PC-9 (cell line): ENCODE data around the gene STOML1. TPM values are rescaled to one million over a fixed set of nuclear protein-coding genes. Genes with fewer than 3 reads are reported as not detected.

Experiments used
- BruUV-seq: library from RNA; stranded (reverse); fragments of 400-500 nt; replicated peaks from 2 replicates; lab custom pipeline; 2021; lab: Mats Ljungman, UMichigan
- CTCF ChIA-PET: fragments of 300-600 bp; sonication (Branson Sonifier 250); formaldehyde crosslinking; loops from one replicate; lab custom pipeline; 2022; ENCODE audit warnings: antibody characterized with exemption; lab: Charles Lee
- POLR2A ChIA-PET: fragments of 300-600 bp; sonication (Branson Sonifier 250); formaldehyde crosslinking; loops from one replicate; lab custom pipeline; 2022; ENCODE audit warnings: antibody characterized with exemption; ENCODE audit not compliant: unreplicated experiment; lab: Charles Lee
- DNase-seq, 2 experiments: peaks; one replicate each; pipeline versions ENCODE4 v3.0.0 to v3.0.0-alpha.2; 2015 to 2022; ENCODE audit warnings: mixed read lengths in 1 of 2
- H2AFZ ChIP-seq: fragments of 200-600 bp; sonication (generic); 2 replicates; pipeline ENCODE4 v1.8.1; 2017; ENCODE audit warnings: antibody characterized with exemption
- H3F3A ChIP-seq: fragments of 200-600 bp; sonication (generic); 2 replicates; pipeline ENCODE4 v1.8.1; 2017; ENCODE audit warnings: antibody characterized with exemption, mild to moderate bottlenecking, low read depth; ENCODE audit not compliant: insufficient read depth
- H3K27ac ChIP-seq: fragments of 200-600 bp; sonication (generic); 2 replicates; pipeline ENCODE4 v1.6.1; 2016; ENCODE audit warnings: mixed run types
- H3K27me3 ChIP-seq: fragments of 200-600 bp; sonication (generic); 2 replicates; pipeline ENCODE4 v1.6.1; 2016; ENCODE audit warnings: low read depth, mixed run types; ENCODE audit not compliant: insufficient read depth
- H3K36me3 ChIP-seq: fragments of 200-600 bp; sonication (generic); 2 replicates; pipeline ENCODE4 v1.6.1; 2016; ENCODE audit warnings: low read depth, mixed run types
- H3K4me1 ChIP-seq: fragments of 200-600 bp; sonication (generic); replicated peaks from 2 replicates; pipeline ENCODE4 v1.6.1; 2016; ENCODE audit warnings: mixed run types; ENCODE audit not compliant: insufficient read depth
- H3K4me2 ChIP-seq: fragments of 200-600 bp; sonication (generic); 2 replicates; pipeline ENCODE4 v1.6.1; 2017; ENCODE audit warnings: mixed run types
- H3K4me3 ChIP-seq: fragments of 200-600 bp; sonication (generic); 2 replicates; pipeline ENCODE4 v1.6.1; 2016; ENCODE audit warnings: mixed run types
- H3K79me2 ChIP-seq: fragments of 200-600 bp; sonication (generic); 2 replicates; pipeline ENCODE4 v1.6.1; 2017; ENCODE audit warnings: low read depth, mixed run types
- H3K9me2 ChIP-seq: fragments of 200-600 bp; sonication (generic); 2 replicates; pipeline ENCODE4 v1.8.1; 2017; ENCODE audit warnings: mild to moderate bottlenecking; ENCODE audit not compliant: insufficient read depth
- H3K9me3 ChIP-seq: fragments of 200-600 bp; sonication (generic); 2 replicates; pipeline ENCODE4 v1.8.1; 2016; ENCODE audit warnings: low read depth; ENCODE audit not compliant: insufficient read depth
- H4K20me1 ChIP-seq: fragments of 200-600 bp; sonication (generic); 2 replicates; pipeline ENCODE4 v1.8.1; 2017; ENCODE audit not compliant: insufficient read depth
- EZH2 ChIP-seq: fragments of 200-600 bp; sonication (generic); IDR thresholded peaks from 2 replicates; pipeline ENCODE4 v1.8.0; 2017; ENCODE audit warnings: antibody characterized with exemption, low read depth
- intact Hi-C: fragments of 100-400 bp; cut with micrococcal nuclease; formaldehyde crosslinking; loops from one replicate; pipeline ENCODE4 v1.10.0; 2022; ENCODE audit not compliant: unreplicated experiment
- total RNA-seq: library from RNA; stranded (reverse); gene quantifications from 2 replicates; pipeline ENCODE4 v1.2.3, GENCODE V29; 2021
- TF ChIP-seq, protein P1 (sequence below): fragments of 200-600 bp; sonication (generic); conservative IDR thresholded peaks from 2 replicates; pipeline ENCODE4 v1.6.1; 2017; ENCODE audit warnings: mixed run types, antibody characterized with exemption, mild to moderate bottlenecking, moderate library complexity

Gene STOML1
- total RNA-seq, 1 experiment from 2014 or later: 6.1 TPM

DNA sequence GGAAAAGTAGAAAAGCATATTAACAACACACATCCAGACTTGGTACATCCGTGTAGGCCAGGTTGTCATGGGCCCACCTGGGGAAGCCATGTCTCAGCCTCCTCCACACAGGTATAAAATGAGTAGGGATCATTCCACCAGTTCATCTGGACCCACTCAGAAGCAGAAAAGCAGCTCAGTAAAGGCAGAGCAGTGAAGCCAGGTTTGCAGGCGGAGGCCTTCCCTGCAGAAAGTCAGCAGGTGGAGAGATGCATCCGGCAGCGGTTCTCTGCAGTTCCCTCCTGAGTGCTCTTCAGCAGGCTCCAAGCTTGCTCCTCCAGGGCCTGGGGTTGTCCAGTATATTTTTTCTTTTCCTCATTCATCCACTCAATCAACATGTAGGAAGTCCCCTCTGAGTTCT lies 43.7 kb downstream of the STOML1 start:
- no peak overlapping the region for H2AFZ ChIP-seq
- no peak for DNase-seq
- CTCF ChIA-PET: interaction anchor here (1.1 kb wide), 1 partner anchor 72 kb away, joined by 3 read pairs; no protein-coding TSS in a partner anchor
- H3F3A ChIP-seq: peaks cover 36% of the 10 kb centered on the region; the same call in 1 of the 2 replicates
- 0 out of 2 replicates have a peak, but pooled peaks cover 4% of the 10 kb centered on the region for H4K20me1 ChIP-seq
- H3K4me2 ChIP-seq: no peak overlapping the region
- no peak for TF ChIP-seq EZH2
- TF ChIP-seq, protein P1, sequence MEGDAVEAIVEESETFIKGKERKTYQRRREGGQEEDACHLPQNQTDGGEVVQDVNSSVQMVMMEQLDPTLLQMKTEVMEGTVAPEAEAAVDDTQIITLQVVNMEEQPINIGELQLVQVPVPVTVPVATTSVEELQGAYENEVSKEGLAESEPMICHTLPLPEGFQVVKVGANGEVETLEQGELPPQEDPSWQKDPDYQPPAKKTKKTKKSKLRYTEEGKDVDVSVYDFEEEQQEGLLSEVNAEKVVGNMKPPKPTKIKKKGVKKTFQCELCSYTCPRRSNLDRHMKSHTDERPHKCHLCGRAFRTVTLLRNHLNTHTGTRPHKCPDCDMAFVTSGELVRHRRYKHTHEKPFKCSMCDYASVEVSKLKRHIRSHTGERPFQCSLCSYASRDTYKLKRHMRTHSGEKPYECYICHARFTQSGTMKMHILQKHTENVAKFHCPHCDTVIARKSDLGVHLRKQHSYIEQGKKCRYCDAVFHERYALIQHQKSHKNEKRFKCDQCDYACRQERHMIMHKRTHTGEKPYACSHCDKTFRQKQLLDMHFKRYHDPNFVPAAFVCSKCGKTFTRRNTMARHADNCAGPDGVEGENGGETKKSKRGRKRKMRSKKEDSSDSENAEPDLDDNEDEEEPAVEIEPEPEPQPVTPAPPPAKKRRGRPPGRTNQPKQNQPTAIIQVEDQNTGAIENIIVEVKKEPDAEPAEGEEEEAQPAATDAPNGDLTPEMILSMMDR: no peak
- H3K27me3 ChIP-seq: no peaks in the 10 kb centered on the region
- H3K4me3 ChIP-seq: no peak overlapping the region
- no TSS peak for BruUV-seq
- H3K79me2 ChIP-seq: peaks cover 3% of the 10 kb centered on the region; the same call in 1 of the 2 replicates
- peaks cover 12% of the 10 kb centered on the region for H3K4me1 ChIP-seq
- peaks cover 44% of the 10 kb centered on the region for H3K36me3 ChIP-seq
- H3K27ac ChIP-seq: no peak overlapping the region
- H3K9me3 ChIP-seq: no peaks in the 10 kb centered on the region
- POLR2A ChIA-PET: no interaction called here
- no peaks in the 10 kb centered on the region for H3K9me2 ChIP-seq
- intact Hi-C loops: no loop called here

DNA sequence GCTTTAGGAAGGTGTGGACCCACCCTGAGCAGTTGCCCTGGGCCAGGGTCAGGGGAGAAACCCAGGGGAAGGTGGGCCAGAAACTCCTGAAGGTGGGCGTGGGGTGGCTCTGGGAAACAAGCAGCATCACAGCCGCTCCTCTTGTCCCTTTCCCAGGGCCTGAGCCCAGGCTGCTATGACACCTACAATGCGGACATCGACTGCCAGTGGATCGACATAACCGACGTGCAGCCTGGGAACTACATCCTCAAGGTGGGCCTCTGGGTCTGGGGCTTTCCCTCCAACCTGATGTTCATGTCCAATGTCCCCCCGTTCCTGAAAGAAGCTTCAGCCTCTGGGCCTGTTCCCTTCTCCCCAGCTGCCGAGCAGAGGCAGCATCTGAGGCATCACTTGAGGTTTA lies 44.4 kb downstream of the STOML1 start:
- Histone ChIP-seq H3K79me2 (peaks cover 11% of the 10 kb centered on the region), H3K9me2 (no peaks in the 10 kb centered on the region), H3K27ac (no peak overlapping the region), H4K20me1 (0 out of 2 replicates have a peak, but pooled peaks cover 4% of the 10 kb centered on the region), H3K4me2 (no peak overlapping the region), H3K27me3 (no peaks in the 10 kb centered on the region), H3K9me3 (no peaks in the 10 kb centered on the region), H3F3A (peaks cover 38% of the 10 kb centered on the region; the same call in 1 of the 2 replicates), H2AFZ (no peak overlapping the region), H3K4me3 (no peak overlapping the region), H3K36me3 (peaks cover 50% of the 10 kb centered on the region), H3K4me1 (peaks cover 19% of the 10 kb centered on the region)
- intact Hi-C loops: no loop called here
- ChIA-PET POLR2A (no interaction called here), CTCF (no interaction called here)
- no TSS peak for BruUV-seq
- DNase-seq: no peak
- no peak for TF ChIP-seq EZH2
- TF ChIP-seq, protein P1: no peak

- H3K9me2 ChIP-seq: no peaks in the 10 kb centered on the region
- CTCF ChIA-PET: no interaction called here
- no TSS peak for BruUV-seq
Observed at GRCh38 chr15:73946795-73947370, 45.2 kb downstream of the STOML1 start.

More at GRCh38 chr15:73946795-73947370, 45.2 kb downstream of the STOML1 start:
- Histone ChIP-seq H3K36me3 (peaks cover 53% of the 10 kb centered on the region), H3K27ac (no peak overlapping the region), H3K4me2 (no peak overlapping the region), H4K20me1 (0 out of 2 replicates have a peak, but pooled peaks cover 4% of the 10 kb centered on the region), H3K27me3 (no peaks in the 10 kb centered on the region), H3K4me1 (peaks cover 27% of the 10 kb centered on the region), H3F3A (peaks cover 41% of the 10 kb centered on the region; the same call in 1 of the 2 replicates), H3K9me3 (no peaks in the 10 kb centered on the region), H2AFZ (no peak overlapping the region), H3K79me2 (peaks cover 16% of the 10 kb centered on the region), H3K4me3 (no peak overlapping the region)
- POLR2A ChIA-PET: no interaction called here
- intact Hi-C loops: no loop called here
- no peak for TF ChIP-seq EZH2
- TF ChIP-seq, protein P1: no peak
- no peak for DNase-seq
